ENCODE measurements around the gene FHIT. TPM values are rescaled to one million over a fixed set of nuclear protein-coding genes. Genes with fewer than 3 reads are reported as not detected.
"Not testable (repeated sequence)": the region's sequence is repeated elsewhere in the genome, so short reads cannot be mapped to it uniquely, and the experiment has no call there.

FHIT gene
- total RNA-seq, 2 experiments from 2014 or later, result 86.0 to 90.6 TPM

DNA sequence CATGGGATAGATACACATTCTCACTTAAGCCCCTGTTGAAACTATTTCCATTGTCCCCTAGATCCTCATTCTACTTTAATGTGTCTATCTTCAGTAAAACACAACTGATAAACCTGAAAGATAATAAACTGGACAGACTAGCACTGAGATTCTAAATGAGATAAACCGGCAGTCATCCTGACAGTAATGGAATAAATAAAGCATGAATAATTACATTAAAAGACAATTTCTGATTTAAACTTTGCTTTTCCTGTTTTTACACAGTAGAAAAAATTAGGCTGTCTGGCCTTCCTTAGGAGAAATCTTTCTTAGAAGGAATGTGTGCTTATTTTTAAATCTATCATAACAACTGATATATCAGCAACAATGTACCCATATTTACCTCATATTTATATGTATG is 232.4 kb downstream of the FHIT start:
- peaks cover 14% of the 10 kb centered on the region for H3K9me3 Mint-ChIP-seq
- POLR2A ChIA-PET, result no interaction called here
- CTCF ChIA-PET, result no interaction called here
- no peaks in the 10 kb centered on the region for H3K4me1 Mint-ChIP-seq (ENCODE audit: low read depth)
- H3K27me3 ChIP-seq (ENCODE audit: control insufficient read depth in 1 of 2, insufficient read depth in 2 of 2, low read length in 2 of 2), result no peaks in the 10 kb centered on the region
- H3K27ac Mint-ChIP-seq, result no peak overlapping the region
- no peaks in the 10 kb centered on the region for H3K27me3 Mint-ChIP-seq
- H3K4me3 ChIP-seq (ENCODE audit: low read length), result no peak overlapping the region
- no peak overlapping the region for H3K4me3 Mint-ChIP-seq
- no peak for ATAC-seq (ENCODE audit: poor library complexity)
- no peak overlapping the region for H3K27ac ChIP-seq (ENCODE audit: low read depth in 1 of 2, low read length in 2 of 2)
- DNase-seq, result no peak
- intact Hi-C loops (cut with DNase I, micrococcal nuclease), result no loop called here
- peaks cover 11% of the 10 kb centered on the region for H3K36me3 Mint-ChIP-seq (ENCODE audit: low read depth)
- no peaks in the 10 kb centered on the region for H3K4me1 ChIP-seq (ENCODE audit: insufficient read depth, low read length)
- no peaks in the 10 kb centered on the region for H3K36me3 ChIP-seq (ENCODE audit: insufficient read depth, low read length)
- TF ChIP-seq, protein P1, sequence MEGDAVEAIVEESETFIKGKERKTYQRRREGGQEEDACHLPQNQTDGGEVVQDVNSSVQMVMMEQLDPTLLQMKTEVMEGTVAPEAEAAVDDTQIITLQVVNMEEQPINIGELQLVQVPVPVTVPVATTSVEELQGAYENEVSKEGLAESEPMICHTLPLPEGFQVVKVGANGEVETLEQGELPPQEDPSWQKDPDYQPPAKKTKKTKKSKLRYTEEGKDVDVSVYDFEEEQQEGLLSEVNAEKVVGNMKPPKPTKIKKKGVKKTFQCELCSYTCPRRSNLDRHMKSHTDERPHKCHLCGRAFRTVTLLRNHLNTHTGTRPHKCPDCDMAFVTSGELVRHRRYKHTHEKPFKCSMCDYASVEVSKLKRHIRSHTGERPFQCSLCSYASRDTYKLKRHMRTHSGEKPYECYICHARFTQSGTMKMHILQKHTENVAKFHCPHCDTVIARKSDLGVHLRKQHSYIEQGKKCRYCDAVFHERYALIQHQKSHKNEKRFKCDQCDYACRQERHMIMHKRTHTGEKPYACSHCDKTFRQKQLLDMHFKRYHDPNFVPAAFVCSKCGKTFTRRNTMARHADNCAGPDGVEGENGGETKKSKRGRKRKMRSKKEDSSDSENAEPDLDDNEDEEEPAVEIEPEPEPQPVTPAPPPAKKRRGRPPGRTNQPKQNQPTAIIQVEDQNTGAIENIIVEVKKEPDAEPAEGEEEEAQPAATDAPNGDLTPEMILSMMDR (IDR thresholded peaks at IDR 0.05), result no peak
- H3K9me3 ChIP-seq (ENCODE audit: control insufficient read depth in 1 of 2, insufficient read depth in 1 of 2, low read length in 2 of 2), result no peaks in the 10 kb centered on the region

- H3K27ac ChIP-seq (ENCODE audit: low read depth in 1 of 2, low read length in 2 of 2); intact Hi-C loops (cut with DNase I, micrococcal nuclease); H3K4me3 Mint-ChIP-seq; H3K4me3 ChIP-seq (ENCODE audit: low read length); H3K9me3 ChIP-seq (ENCODE audit: control insufficient read depth in 1 of 2, insufficient read depth in 1 of 2, low read length in 2 of 2); H3K27me3 ChIP-seq (ENCODE audit: control insufficient read depth in 1 of 2, insufficient read depth in 2 of 2, low read length in 2 of 2); H3K27ac Mint-ChIP-seq; H3K9me3 Mint-ChIP-seq; H3K4me1 Mint-ChIP-seq (ENCODE audit: low read depth); H3K27me3 Mint-ChIP-seq; H3K36me3 ChIP-seq (ENCODE audit: insufficient read depth, low read length); ATAC-seq (ENCODE audit: poor library complexity); POLR2A ChIA-PET; H3K4me1 ChIP-seq (ENCODE audit: insufficient read depth, low read length); CTCF ChIA-PET; DNase-seq: not testable (repeated sequence)
- H3K36me3 Mint-ChIP-seq (ENCODE audit: low read depth), result peaks cover 11% of the 10 kb centered on the region
Measured at GRCh38 chr3:61017028-61017427, 234.2 kb downstream of the FHIT start.

DNA sequence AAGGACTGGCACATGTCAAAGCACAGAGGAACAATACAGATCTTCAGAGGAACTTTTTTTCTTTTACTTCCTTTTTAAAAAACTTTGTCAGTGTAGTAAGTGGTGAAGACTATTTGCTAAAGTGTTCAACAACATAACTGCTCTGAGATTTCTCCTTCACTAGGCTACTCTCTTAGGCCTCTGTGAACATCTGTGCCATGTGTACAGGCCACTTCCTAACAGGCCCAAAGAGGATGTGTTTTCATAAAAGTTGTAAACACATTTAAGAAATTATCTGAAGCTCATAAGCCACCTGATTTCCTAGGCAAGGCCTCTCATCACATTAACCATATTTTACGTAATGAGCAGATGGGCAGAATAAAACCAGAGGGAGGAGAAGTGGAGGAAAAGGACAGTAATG is 235.4 kb downstream of the FHIT start:
- Mint-ChIP-seq H3K9me3 (peaks cover 2% of the 10 kb centered on the region), H3K4me3 (no peak overlapping the region), H3K36me3 (ENCODE audit: low read depth) (peaks cover 3% of the 10 kb centered on the region), H3K4me1 (ENCODE audit: low read depth) (no peaks in the 10 kb centered on the region), H3K27ac (no peak overlapping the region), H3K27me3 (no peaks in the 10 kb centered on the region)
- ChIA-PET POLR2A (interaction anchor here (0.6 kb wide), 1 partner anchor 47 kb away, joined by 3 read pairs; no protein-coding TSS in a partner anchor), CTCF (no interaction called here)
- H3K4me1 ChIP-seq (ENCODE audit: insufficient read depth, low read length), result no peaks in the 10 kb centered on the region
- DNase-seq (no peak), ATAC-seq (ENCODE audit: poor library complexity) (no peak)
- no peaks in the 10 kb centered on the region for H3K9me3 ChIP-seq (ENCODE audit: control insufficient read depth in 1 of 2, insufficient read depth in 1 of 2, low read length in 2 of 2)
- no peaks in the 10 kb centered on the region for H3K27me3 ChIP-seq (ENCODE audit: control insufficient read depth in 1 of 2, insufficient read depth in 2 of 2, low read length in 2 of 2)
- no peak overlapping the region for H3K27ac ChIP-seq (ENCODE audit: low read depth in 1 of 2, low read length in 2 of 2)
- H3K4me3 ChIP-seq (ENCODE audit: low read length), result no peak overlapping the region
- TF ChIP-seq, protein P1 (IDR thresholded peaks at IDR 0.05), result no peak
- intact Hi-C loops (cut with DNase I, micrococcal nuclease), result no loop called here
- H3K36me3 ChIP-seq (ENCODE audit: insufficient read depth, low read length), result no peaks in the 10 kb centered on the region

DNA sequence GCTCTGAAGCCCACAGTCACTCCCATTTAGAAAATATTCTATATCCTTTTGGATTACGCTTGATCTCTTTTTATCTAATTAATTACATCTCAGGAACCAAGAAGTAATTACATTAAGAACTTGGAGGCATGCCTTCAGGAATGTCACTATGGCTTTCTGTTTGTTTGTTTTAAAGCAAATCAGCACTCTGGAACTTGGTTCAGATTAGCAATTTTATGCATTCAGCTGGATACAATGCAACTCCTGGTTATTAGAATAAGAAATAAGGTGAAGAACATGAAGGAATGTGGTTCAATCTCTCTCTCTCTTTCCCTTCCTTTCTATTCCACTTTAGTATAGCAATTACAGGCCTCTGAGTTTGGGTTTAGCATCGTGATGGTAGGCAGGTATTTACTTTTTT is 235.8 kb downstream of the FHIT start:
- no peaks in the 10 kb centered on the region for H3K9me3 ChIP-seq (ENCODE audit: control insufficient read depth in 1 of 2, insufficient read depth in 1 of 2, low read length in 2 of 2)
- POLR2A ChIA-PET, result no interaction called here
- CTCF ChIA-PET, result no interaction called here
- Mint-ChIP-seq H3K36me3 (ENCODE audit: low read depth) (no peaks in the 10 kb centered on the region), H3K27ac (no peak overlapping the region), H3K9me3 (peaks cover 1% of the 10 kb centered on the region), H3K4me1 (ENCODE audit: low read depth) (no peaks in the 10 kb centered on the region), H3K27me3 (no peaks in the 10 kb centered on the region), H3K4me3 (no peak overlapping the region)
- H3K36me3 ChIP-seq (ENCODE audit: insufficient read depth, low read length), result no peaks in the 10 kb centered on the region
- DNase-seq, result no peak
- no peak overlapping the region for H3K4me3 ChIP-seq (ENCODE audit: low read length)
- no peak for ATAC-seq (ENCODE audit: poor library complexity)
- TF ChIP-seq, protein P1 (IDR thresholded peaks at IDR 0.05), result no peak
- no peaks in the 10 kb centered on the region for H3K27me3 ChIP-seq (ENCODE audit: control insufficient read depth in 1 of 2, insufficient read depth in 2 of 2, low read length in 2 of 2)
- intact Hi-C loops (cut with DNase I, micrococcal nuclease), result no loop called here
- H3K27ac ChIP-seq (ENCODE audit: low read depth in 1 of 2, low read length in 2 of 2), result no peak overlapping the region
- no peaks in the 10 kb centered on the region for H3K4me1 ChIP-seq (ENCODE audit: insufficient read depth, low read length)

Measured in CD4-positive, alpha-beta T cell (primary cell).